Measurements from ENCODE around the gene RHOT2. TPM values are rescaled to one million over a fixed set of nuclear protein-coding genes. Genes with fewer than 3 reads are reported as not detected.
A peak's percentile ranks its signal among the peaks of the same experiment; 100 is the strongest.

RHOT2 gene
- polyA plus RNA-seq, 1 donor: 105 TPM

DNA sequence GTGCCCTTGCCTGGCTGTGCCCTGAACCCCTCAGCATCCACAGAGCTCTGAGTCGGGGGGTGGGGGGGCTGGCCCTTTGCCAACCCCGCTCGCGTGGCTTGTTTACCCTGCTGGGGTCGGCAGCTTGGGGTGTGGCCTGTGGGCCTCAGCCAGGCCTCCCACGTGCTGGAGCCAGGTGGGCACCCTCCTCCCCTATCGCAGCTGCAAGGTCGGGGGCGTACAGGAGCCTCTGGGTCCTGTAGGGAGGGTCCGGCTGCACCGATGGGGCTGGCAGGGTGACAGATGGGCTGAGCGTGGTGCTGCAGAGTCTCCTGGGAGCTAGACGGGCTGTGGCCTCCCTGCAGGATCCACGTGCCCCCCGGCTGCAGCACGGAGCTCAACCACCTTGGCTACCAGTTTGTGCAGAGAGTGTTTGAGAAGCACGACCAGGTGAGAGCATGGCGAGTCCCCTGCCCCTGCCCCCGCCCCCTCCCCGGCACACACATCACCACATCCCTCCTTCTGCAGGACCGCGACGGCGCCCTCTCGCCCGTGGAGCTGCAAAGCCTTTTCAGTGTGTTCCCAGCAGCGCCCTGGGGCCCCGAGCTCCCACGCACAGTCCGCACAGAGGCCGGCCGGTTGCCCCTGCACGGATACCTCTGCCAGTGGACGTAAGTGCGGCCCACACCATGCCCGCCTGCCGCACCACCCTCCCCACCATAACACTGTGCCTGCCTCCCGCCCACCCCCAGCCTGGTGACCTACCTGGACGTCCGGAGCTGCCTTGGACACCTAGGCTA, 3.6 kb downstream of the RHOT2 start:
- no peak overlapping the region for H3K27ac ChIP-seq (ENCODE audit: low read length)
- peaks cover 44% of the 10 kb centered on the region for H3K36me3 ChIP-seq (ENCODE audit: control insufficient read depth, insufficient read depth, low read length)
- H3K4me1 ChIP-seq (ENCODE audit: control insufficient read depth, insufficient read depth, low read length): peaks cover 33% of the 10 kb centered on the region
- no peak overlapping the region for H3K4me3 ChIP-seq (ENCODE audit: low read length)
- H3K27me3 ChIP-seq (ENCODE audit: control insufficient read depth, insufficient read depth, low read length): peaks cover 2% of the 10 kb centered on the region
- no peak for DNase-seq
- H3K9me3 ChIP-seq (ENCODE audit: control insufficient read depth, low read depth, low read length): peaks cover 5% of the 10 kb centered on the region
- no CpG with 5 or more reads among the region's 40 CpGs for WGBS (ENCODE audit: insufficient coverage, low lambda C conversion rate)

GRCh38 chr16:672371-672770, 4.4 kb downstream of the RHOT2 start:
- H3K4me3 ChIP-seq (ENCODE audit: low read length): no peak overlapping the region
- no peak for DNase-seq
- H3K27ac ChIP-seq (ENCODE audit: low read length): no peak overlapping the region
- peaks cover 44% of the 10 kb centered on the region for H3K36me3 ChIP-seq (ENCODE audit: control insufficient read depth, insufficient read depth, low read length)
- peaks cover 39% of the 10 kb centered on the region for H3K4me1 ChIP-seq (ENCODE audit: control insufficient read depth, insufficient read depth, low read length)
- WGBS (ENCODE audit: insufficient coverage, low lambda C conversion rate): no CpG with 5 or more reads among the region's 19 CpGs
- peaks cover 5% of the 10 kb centered on the region for H3K9me3 ChIP-seq (ENCODE audit: control insufficient read depth, low read depth, low read length)
- H3K27me3 ChIP-seq (ENCODE audit: control insufficient read depth, insufficient read depth, low read length): peaks cover 4% of the 10 kb centered on the region

- H3K27ac ChIP-seq (ENCODE audit: low read length): no peak overlapping the region
- H3K4me1 ChIP-seq (ENCODE audit: control insufficient read depth, insufficient read depth, low read length): peaks cover 35% of the 10 kb centered on the region
- peaks cover 5% of the 10 kb centered on the region for H3K9me3 ChIP-seq (ENCODE audit: control insufficient read depth, low read depth, low read length)
- no CpG with 5 or more reads among the region's 21 CpGs for WGBS (ENCODE audit: insufficient coverage, low lambda C conversion rate)
- H3K4me3 ChIP-seq (ENCODE audit: low read length): no peak overlapping the region
- H3K36me3 ChIP-seq (ENCODE audit: control insufficient read depth, insufficient read depth, low read length): peaks cover 44% of the 10 kb centered on the region
- no peak for DNase-seq
- H3K27me3 ChIP-seq (ENCODE audit: control insufficient read depth, insufficient read depth, low read length): peaks cover 4% of the 10 kb centered on the region
Measured at GRCh38 chr16:672851-673250, 4.9 kb downstream of the RHOT2 start.

DNA sequence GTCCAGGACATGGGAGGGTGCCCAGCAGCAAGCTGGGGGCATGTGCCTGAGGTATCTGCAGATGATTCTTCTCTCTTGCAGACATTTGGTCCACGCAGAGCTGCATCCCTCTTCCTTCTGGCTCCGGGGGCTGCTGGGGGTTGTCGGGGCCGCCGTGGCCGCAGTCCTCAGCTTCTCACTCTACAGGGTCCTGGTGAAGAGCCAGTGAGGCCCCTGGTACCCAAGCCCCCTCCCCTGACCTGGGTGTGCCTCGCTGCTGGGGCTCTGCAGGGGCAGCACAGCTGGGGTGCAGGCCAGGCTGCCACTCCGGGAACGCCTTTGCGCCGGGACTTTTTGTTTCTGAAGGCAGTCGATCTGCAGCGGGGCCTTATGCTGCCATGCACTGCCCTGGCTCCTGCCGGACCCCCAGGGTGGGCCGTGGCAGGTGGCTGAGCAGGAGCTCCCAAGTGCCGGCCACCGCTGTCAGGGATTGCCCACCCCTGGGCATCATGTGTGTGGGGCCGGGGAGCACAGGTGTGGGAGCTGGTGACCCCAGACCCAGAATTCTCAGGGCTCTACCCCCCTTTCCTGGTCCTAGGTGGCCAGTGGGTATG, 5.6 kb downstream of the RHOT2 start:
- WGBS (ENCODE audit: insufficient coverage, low lambda C conversion rate): no CpG with 5 or more reads among the region's 18 CpGs
- H3K4me3 ChIP-seq (ENCODE audit: low read length): no peak overlapping the region
- H3K36me3 ChIP-seq (ENCODE audit: control insufficient read depth, insufficient read depth, low read length): peaks cover 44% of the 10 kb centered on the region
- DNase-seq: no peak
- H3K9me3 ChIP-seq (ENCODE audit: control insufficient read depth, low read depth, low read length): peaks cover 5% of the 10 kb centered on the region
- H3K4me1 ChIP-seq (ENCODE audit: control insufficient read depth, insufficient read depth, low read length): peaks cover 35% of the 10 kb centered on the region
- H3K27ac ChIP-seq (ENCODE audit: low read length): no peak overlapping the region
- H3K27me3 ChIP-seq (ENCODE audit: control insufficient read depth, insufficient read depth, low read length): peaks cover 4% of the 10 kb centered on the region

DNA sequence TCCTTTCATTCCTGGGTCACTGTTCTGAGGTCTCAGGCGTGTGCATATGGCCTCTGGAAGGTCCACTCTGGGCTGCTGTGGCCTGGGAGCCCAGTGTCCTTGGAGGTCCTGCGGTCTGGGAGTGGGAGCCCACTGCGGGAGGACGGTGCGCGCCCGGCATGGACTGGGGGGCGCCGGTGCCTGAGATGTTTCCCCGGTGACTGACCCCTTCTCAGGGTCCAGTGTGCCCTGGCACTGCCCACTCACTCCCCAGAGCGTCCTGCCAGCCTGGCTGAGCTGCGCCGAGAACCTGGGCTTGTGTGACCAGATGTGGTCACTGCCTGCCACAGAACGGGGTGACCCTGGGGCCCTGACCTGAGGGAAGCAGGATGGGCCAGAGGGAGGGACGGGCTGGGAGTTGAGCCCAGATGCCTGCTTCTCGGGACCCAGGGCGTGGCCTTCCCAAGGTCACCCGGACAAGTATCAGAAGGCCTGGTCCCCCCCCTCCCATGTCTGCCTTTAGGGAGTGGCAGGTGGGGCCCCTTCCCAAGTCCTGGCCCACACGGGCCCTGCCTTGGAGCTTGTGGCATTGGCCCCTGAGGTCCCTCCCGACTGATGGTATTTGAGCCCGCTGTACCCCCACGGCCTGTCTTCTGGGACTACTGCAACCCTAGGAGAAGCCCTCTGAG, 6.4 kb downstream of the RHOT2 start:
- DNase-seq: no peak
- Histone ChIP-seq H3K36me3 (ENCODE audit: control insufficient read depth, insufficient read depth, low read length) (peaks cover 44% of the 10 kb centered on the region), H3K4me1 (ENCODE audit: control insufficient read depth, insufficient read depth, low read length) (peaks cover 30% of the 10 kb centered on the region), H3K27me3 (ENCODE audit: control insufficient read depth, insufficient read depth, low read length) (peaks cover 4% of the 10 kb centered on the region), H3K4me3 (ENCODE audit: low read length) (no peak overlapping the region), H3K9me3 (ENCODE audit: control insufficient read depth, low read depth, low read length) (peaks cover 5% of the 10 kb centered on the region), H3K27ac (ENCODE audit: low read length) (no peak overlapping the region)
- WGBS (ENCODE audit: insufficient coverage, low lambda C conversion rate): no CpG with 5 or more reads among the region's 22 CpGs

DNA sequence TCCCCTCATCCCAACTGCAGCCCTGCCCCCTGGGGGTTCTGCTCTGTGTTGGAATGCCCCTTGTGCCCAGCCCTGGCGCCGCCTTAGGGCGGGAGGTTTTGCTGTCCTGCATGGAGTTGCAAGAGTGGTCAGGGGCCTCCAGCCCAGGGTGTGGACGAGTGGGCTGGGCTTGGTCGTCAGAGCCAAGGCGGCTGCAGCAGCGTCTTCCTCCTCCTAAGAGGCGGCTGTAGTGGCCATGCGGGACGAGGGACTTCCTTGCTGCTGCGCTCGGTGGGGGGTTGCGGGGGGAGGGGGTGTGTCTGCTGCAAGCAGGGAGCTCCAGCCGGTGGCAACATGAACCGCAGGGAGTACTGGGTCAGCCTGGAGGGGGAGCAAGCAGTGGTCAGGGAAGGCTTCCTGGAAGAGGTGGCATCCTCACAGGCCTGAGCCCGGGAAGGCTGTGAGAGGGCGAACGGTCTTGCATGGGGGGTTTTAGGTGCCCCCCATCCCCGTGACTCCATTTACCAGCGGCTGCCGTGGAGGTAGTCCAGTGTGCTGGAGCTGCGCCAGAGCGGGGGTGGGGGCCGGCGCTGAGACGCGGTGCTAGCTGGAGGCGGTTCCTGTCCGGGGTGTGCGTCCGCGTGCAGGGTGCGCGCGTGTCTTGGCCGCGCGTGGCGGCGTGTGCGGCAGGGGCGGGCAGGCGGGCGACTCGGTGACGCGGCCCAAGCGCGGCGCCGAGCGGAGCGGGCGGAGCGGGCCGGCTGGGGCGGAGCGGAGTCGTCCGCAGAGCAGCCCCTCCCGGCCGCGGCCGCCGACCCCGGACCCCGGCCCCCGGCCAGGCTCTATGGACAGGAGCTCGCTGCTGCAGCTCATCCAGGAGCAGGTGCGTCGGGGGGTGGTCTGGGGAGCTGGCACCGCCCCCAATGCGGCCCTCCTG, 7.3 kb downstream of the RHOT2 start, which contains the start of gene RHBDL1:
TSS of gene RHBDL1 (plus strand) at position 704 of the 916 bp plus-strand sequence. CDS start at position 824, 120 bp downstream.
- peak within 1 kb of the TSS; percentile 43 for H3K4me3 ChIP-seq (ENCODE audit: low read length)
- peaks cover 30% of the 10 kb centered on the region for H3K4me1 ChIP-seq (ENCODE audit: control insufficient read depth, insufficient read depth, low read length)
- H3K27ac ChIP-seq (ENCODE audit: low read length): no peak within 1 kb of the TSS
- peaks cover 4% of the 10 kb centered on the region for H3K27me3 ChIP-seq (ENCODE audit: control insufficient read depth, insufficient read depth, low read length)
- peaks cover 36% of the 10 kb centered on the region for H3K36me3 ChIP-seq (ENCODE audit: control insufficient read depth, insufficient read depth, low read length)
- H3K9me3 ChIP-seq (ENCODE audit: control insufficient read depth, low read depth, low read length): peaks cover 5% of the 10 kb centered on the region
- DNase-seq: peak in 1 of 2 donors; percentile 46
- WGBS (ENCODE audit: insufficient coverage, low lambda C conversion rate): no CpG with 5 or more reads among the region's 73 CpGs

DNA sequence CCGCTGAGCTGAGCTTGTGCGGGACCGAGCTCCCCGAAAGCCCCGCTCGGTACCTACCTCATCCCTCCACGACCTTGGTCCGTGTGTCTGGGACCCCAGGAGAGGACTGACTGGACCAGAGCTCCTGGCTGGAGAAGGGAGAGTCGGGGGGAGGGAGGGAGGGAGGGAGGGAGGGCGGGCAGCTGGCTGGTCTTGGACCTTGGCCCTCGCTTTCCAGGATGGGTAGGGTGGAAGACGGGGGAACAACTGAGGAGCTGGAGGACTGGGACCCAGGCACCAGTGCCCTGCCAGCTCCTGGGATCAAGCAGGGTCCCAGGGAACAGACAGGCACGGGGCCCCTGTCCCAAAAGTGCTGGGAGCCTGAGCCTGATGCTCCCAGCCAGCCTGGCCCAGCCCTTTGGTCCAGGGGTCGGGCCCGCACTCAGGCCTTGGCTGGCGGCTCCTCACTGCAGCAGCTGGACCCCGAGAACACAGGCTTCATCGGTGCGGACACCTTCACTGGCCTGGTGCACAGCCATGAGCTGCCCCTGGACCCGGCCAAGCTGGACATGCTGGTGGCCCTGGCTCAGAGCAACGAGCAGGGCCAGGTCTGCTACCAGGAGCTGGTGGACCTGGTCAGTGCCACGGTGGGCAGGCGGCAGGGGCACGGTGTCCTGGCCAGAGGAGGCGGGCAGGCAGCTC, 8.1 kb downstream of the RHOT2 start:
- H3K9me3 ChIP-seq (ENCODE audit: control insufficient read depth, low read depth, low read length): peaks cover 3% of the 10 kb centered on the region
- no CpG with 5 or more reads among the region's 25 CpGs for WGBS (ENCODE audit: insufficient coverage, low lambda C conversion rate)
- peak overlapping the region; percentile 43 for H3K4me3 ChIP-seq (ENCODE audit: low read length)
- peaks cover 4% of the 10 kb centered on the region for H3K27me3 ChIP-seq (ENCODE audit: control insufficient read depth, insufficient read depth, low read length)
- peaks cover 28% of the 10 kb centered on the region for H3K36me3 ChIP-seq (ENCODE audit: control insufficient read depth, insufficient read depth, low read length)
- no peak overlapping the region for H3K27ac ChIP-seq (ENCODE audit: low read length)
- DNase-seq: peak in 1 of 2 donors; percentile 64
- H3K4me1 ChIP-seq (ENCODE audit: control insufficient read depth, insufficient read depth, low read length): peaks cover 32% of the 10 kb centered on the region

DNA sequence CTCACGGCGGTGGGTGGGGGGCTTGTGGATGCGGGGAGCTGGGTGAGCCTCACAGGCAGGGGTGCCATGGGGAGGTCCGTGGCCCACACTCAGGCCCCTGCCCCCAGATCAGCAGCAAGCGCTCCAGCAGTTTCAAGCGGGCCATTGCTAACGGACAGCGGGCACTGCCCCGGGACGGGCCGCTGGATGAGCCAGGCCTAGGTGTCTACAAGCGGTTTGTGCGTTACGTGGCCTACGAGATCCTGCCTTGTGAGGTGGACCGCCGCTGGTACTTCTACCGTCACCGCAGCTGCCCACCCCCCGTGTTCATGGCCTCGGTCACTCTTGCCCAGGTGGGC, 8.6 kb downstream of the RHOT2 start:
- Histone ChIP-seq H3K27me3 (ENCODE audit: control insufficient read depth, insufficient read depth, low read length) (peaks cover 4% of the 10 kb centered on the region), H3K4me3 (ENCODE audit: low read length) (no peak overlapping the region), H3K4me1 (ENCODE audit: control insufficient read depth, insufficient read depth, low read length) (peaks cover 37% of the 10 kb centered on the region), H3K36me3 (ENCODE audit: control insufficient read depth, insufficient read depth, low read length) (peaks cover 22% of the 10 kb centered on the region), H3K9me3 (ENCODE audit: control insufficient read depth, low read depth, low read length) (peaks cover 3% of the 10 kb centered on the region), H3K27ac (ENCODE audit: low read length) (no peak overlapping the region)
- DNase-seq: no peak
- no CpG with 5 or more reads among the region's 21 CpGs for whole genome bisulfite sequencing (ENCODE audit: insufficient coverage, low lambda C conversion rate)

DNA sequence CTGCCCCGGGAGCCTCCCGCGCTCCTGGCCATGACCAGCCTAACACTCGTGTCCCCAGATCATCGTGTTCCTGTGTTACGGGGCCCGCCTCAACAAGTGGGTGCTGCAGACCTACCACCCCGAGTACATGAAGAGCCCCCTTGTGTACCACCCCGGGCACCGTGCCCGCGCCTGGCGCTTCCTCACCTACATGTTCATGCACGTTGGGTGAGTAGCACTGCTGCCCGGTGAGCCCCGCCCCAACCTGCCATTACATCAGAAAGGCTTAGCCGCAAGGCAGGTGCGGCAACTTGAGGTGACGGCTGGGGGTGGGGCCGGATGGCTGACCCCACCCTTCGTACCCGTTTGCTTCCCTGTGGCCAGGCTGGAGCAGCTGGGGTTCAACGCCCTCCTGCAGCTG, 9.0 kb downstream of the RHOT2 start:
- no peak overlapping the region for H3K27ac ChIP-seq (ENCODE audit: low read length)

More for the DNA sequence above, 9.0 kb downstream of the RHOT2 start:
- peaks cover 23% of the 10 kb centered on the region for H3K36me3 ChIP-seq (ENCODE audit: control insufficient read depth, insufficient read depth, low read length)
- no CpG with 5 or more reads among the region's 23 CpGs for WGBS (ENCODE audit: insufficient coverage, low lambda C conversion rate)
- peak; percentile 69 to 82 for DNase-seq
- H3K9me3 ChIP-seq (ENCODE audit: control insufficient read depth, low read depth, low read length): peaks cover 3% of the 10 kb centered on the region
- H3K4me1 ChIP-seq (ENCODE audit: control insufficient read depth, insufficient read depth, low read length): peaks cover 40% of the 10 kb centered on the region
- H3K27me3 ChIP-seq (ENCODE audit: control insufficient read depth, insufficient read depth, low read length): peaks cover 4% of the 10 kb centered on the region
- no peak overlapping the region for H3K4me3 ChIP-seq (ENCODE audit: low read length)
